WTC11 (cell line): ENCODE data around the gene NUP210. TPM values are rescaled to one million over a fixed set of nuclear protein-coding genes. Genes with fewer than 3 reads are reported as not detected.

ENCODE experiments used
- ATAC-seq: fragments of 200-7000 bp; cut with Tn5 transposase; 2 replicates; pipeline ENCODE4 v1.10.0; 2021; ENCODE audit warnings: mild to moderate bottlenecking, moderate library complexity
- CTCF ChIA-PET: fragments of 300-600 bp; sonication (Branson Sonifier 250); formaldehyde crosslinking; loops from one replicate; lab custom pipeline; 2021; ENCODE audit warnings: antibody characterized with exemption; lab: Charles Lee
- POLR2A ChIA-PET: fragments of 350-600 bp; sonication (Branson Sonifier 250); formaldehyde crosslinking; loops from one replicate; lab custom pipeline; 2021; ENCODE audit warnings: antibody characterized with exemption; lab: Charles Lee
- DNase-seq: peaks from one replicate; pipeline ENCODE4 v3.0.0; 2021; ENCODE audit warnings: low spot score
- H3K27ac Mint-ChIP-seq: 2 replicates; pipeline ENCODE4 v1.8.0; 2021; ENCODE audit warnings: mixed read lengths
- H3K27me3 Mint-ChIP-seq: 2 replicates; pipeline ENCODE4 v1.8.0; 2021; ENCODE audit warnings: low read depth, mild to moderate bottlenecking, moderate library complexity, mixed read lengths
- H3K36me3 Mint-ChIP-seq: 2 replicates; pipeline ENCODE4 v1.8.0; 2021; ENCODE audit warnings: mixed read lengths
- H3K4me1 Mint-ChIP-seq: 2 replicates; pipeline ENCODE4 v1.8.0; 2022; ENCODE audit warnings: mixed read lengths
- H3K4me3 Mint-ChIP-seq: 2 replicates; pipeline ENCODE4 v1.8.0; 2021; ENCODE audit warnings: mild to moderate bottlenecking, moderate library complexity, mixed read lengths
- H3K9me3 Mint-ChIP-seq: 2 replicates; pipeline ENCODE4 v1.8.0; 2021; ENCODE audit warnings: mixed read lengths
- EMX1 ChIP-seq: fragments of 250-450 bp; sonication (Bioruptor Pico); IDR thresholded peaks from 2 replicates; pipeline ENCODE4 v1.8.0; 2021; ENCODE audit warnings: mild to moderate bottlenecking
- JAZF1 ChIP-seq: fragments of 250-450 bp; sonication (Bioruptor Pico); IDR thresholded peaks from 2 replicates; pipeline ENCODE4 v1.9.0; 2021; ENCODE audit warnings: moderate library complexity, mild to moderate bottlenecking, inconsistent platforms
- JUN ChIP-seq: sonication (generic); formaldehyde crosslinking; IDR thresholded peaks from 2 replicates; pipeline ENCODE4 v1.8.0; 2023; ENCODE audit warnings: mild to moderate bottlenecking, missing genetic modification reagents
- MYBL2 ChIP-seq: sonication (generic); formaldehyde crosslinking; IDR thresholded peaks from 2 replicates; pipeline ENCODE4 v1.8.1; 2023; ENCODE audit warnings: mild to moderate bottlenecking, moderate library complexity, missing genetic modification reagents
- PRRX2 ChIP-seq: fragments of 250-450 bp; sonication (Bioruptor Pico); IDR thresholded peaks from 2 replicates; pipeline ENCODE4 v1.8.0; 2021; ENCODE audit warnings: mild to moderate bottlenecking
- SMAD4 ChIP-seq: sonication (generic); formaldehyde crosslinking; IDR thresholded peaks from 2 replicates; pipeline ENCODE4 v1.8.0; 2022; ENCODE audit warnings: mild to moderate bottlenecking, missing genetic modification reagents
- SOX15 ChIP-seq: fragments of 250-450 bp; sonication (Bioruptor Pico); IDR thresholded peaks from 2 replicates; pipeline ENCODE4 v1.9.0; 2021; ENCODE audit warnings: mild to moderate bottlenecking
- TCF7 ChIP-seq: sonication (generic); formaldehyde crosslinking; IDR thresholded peaks from 2 replicates; pipeline ENCODE4 v1.8.0; 2022; ENCODE audit warnings: mild to moderate bottlenecking, low read depth, missing genetic modification reagents, moderate library complexity
- TEAD1 ChIP-seq: sonication (generic); formaldehyde crosslinking; IDR thresholded peaks from 2 replicates; pipeline ENCODE4 v1.8.0; 2022; ENCODE audit warnings: mild to moderate bottlenecking, missing genetic modification reagents
- TEAD4 ChIP-seq: sonication (generic); formaldehyde crosslinking; IDR thresholded peaks from 2 replicates; pipeline ENCODE4 v1.8.0; 2022; ENCODE audit warnings: mild to moderate bottlenecking, missing genetic modification reagents
- ZBTB21 ChIP-seq: sonication (generic); formaldehyde crosslinking; IDR thresholded peaks from 2 replicates; pipeline ENCODE4 v1.8.1; 2023; ENCODE audit warnings: mild to moderate bottlenecking, missing genetic modification reagents, borderline replicate concordance
- ZNF317 ChIP-seq: sonication (generic); formaldehyde crosslinking; IDR thresholded peaks from 2 replicates; pipeline ENCODE4 v1.8.1; 2023; ENCODE audit warnings: low read depth, mild to moderate bottlenecking, moderate library complexity, missing genetic modification reagents, borderline replicate concordance
- total RNA-seq: library from RNA; stranded (reverse); gene quantifications from 3 replicates; pipeline ENCODE4 v1.2.3, GENCODE V29; 2021
- TF ChIP-seq, protein P1 (sequence below): sonication (generic); formaldehyde crosslinking; IDR thresholded peaks from 2 replicates; pipeline ENCODE4 v1.8.1; 2022; ENCODE audit warnings: missing genetic modification reagents, borderline replicate concordance
- TF ChIP-seq, protein P2 (sequence below): sonication (generic); formaldehyde crosslinking; IDR thresholded peaks from 2 replicates; pipeline ENCODE4 v1.8.0; 2023; ENCODE audit warnings: missing genetic modification reagents
- TF ChIP-seq, protein P3 (sequence below): fragments of 250-450 bp; sonication (Bioruptor Pico); IDR thresholded peaks from 2 replicates; pipeline ENCODE4 v1.8.0; 2021; ENCODE audit warnings: mild to moderate bottlenecking
- TF ChIP-seq, protein P4 (sequence below): sonication (generic); formaldehyde crosslinking; IDR thresholded peaks from 2 replicates; pipeline ENCODE4 v1.8.0; 2022; ENCODE audit warnings: missing genetic modification reagents
- TF ChIP-seq, protein P5 (sequence below): sonication (generic); formaldehyde crosslinking; IDR thresholded peaks from 2 replicates; pipeline ENCODE4 v1.8.1; 2022; ENCODE audit warnings: low read depth, mild to moderate bottlenecking, moderate library complexity, missing genetic modification reagents, borderline replicate concordance
- TF ChIP-seq, protein P6 (sequence below): sonication (generic); formaldehyde crosslinking; IDR thresholded peaks from 2 replicates; pipeline ENCODE4 v1.8.1; 2023; ENCODE audit warnings: mild to moderate bottlenecking, missing genetic modification reagents, moderate library complexity
- TF ChIP-seq, protein P7 (sequence below): fragments of 250-450 bp; sonication (Bioruptor Pico); IDR thresholded peaks from 2 replicates; pipeline ENCODE4 v1.9.0; 2021; ENCODE audit warnings: mild to moderate bottlenecking
- TF ChIP-seq, protein P8 (sequence below): sonication (generic); formaldehyde crosslinking; IDR thresholded peaks from 2 replicates; pipeline ENCODE4 v1.8.1; 2023; ENCODE audit warnings: mild to moderate bottlenecking, missing genetic modification reagents, borderline replicate concordance

Gene NUP210
- total RNA-seq, 1 experiment from 2014 or later = 59.2 TPM

DNA sequence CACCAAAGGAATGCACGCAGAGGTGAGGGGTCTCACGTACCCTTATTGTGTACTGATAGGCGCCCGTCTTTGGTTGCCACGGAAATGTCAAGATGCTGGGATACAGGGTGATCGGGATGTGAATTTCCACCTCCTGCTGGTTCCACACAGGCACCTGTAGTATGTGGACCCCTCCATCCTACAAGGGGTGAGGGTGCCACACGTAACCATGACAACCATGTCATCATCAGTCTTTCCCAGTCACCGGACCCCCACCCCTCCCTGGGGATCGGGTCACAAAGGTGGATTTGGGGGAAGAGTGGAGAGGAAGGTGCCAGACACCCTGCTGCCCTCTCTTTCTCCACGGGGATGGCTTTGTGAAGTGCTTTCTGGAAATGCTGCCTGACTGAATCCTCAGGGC lies 44.7 kb downstream of the NUP210 start:
- ChIA-PET CTCF (no interaction called here), POLR2A (no interaction called here)
- no peaks in the 10 kb centered on the region for H3K9me3 Mint-ChIP-seq
- DNase-seq = no peak
- peaks cover 32% of the 10 kb centered on the region for H3K36me3 Mint-ChIP-seq
- no peak overlapping the region for H3K27ac Mint-ChIP-seq
- no peak for TF ChIP-seq MYBL2 (CRISPR knock-in tag)
- no peak for TF ChIP-seq TEAD1 (CRISPR knock-in tag)
- TF ChIP-seq, protein P1, sequence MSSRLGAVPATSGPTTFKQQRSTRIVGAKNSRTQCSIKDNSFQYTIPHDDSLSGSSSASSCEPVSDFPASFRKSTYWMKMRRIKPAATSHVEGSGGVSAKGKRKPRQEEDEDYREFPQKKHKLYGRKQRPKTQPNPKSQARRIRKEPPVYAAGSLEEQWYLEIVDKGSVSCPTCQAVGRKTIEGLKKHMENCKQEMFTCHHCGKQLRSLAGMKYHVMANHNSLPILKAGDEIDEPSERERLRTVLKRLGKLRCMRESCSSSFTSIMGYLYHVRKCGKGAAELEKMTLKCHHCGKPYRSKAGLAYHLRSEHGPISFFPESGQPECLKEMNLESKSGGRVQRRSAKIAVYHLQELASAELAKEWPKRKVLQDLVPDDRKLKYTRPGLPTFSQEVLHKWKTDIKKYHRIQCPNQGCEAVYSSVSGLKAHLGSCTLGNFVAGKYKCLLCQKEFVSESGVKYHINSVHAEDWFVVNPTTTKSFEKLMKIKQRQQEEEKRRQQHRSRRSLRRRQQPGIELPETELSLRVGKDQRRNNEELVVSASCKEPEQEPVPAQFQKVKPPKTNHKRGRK (CRISPR knock-in tag) = no peak
- TF ChIP-seq, protein P2, sequence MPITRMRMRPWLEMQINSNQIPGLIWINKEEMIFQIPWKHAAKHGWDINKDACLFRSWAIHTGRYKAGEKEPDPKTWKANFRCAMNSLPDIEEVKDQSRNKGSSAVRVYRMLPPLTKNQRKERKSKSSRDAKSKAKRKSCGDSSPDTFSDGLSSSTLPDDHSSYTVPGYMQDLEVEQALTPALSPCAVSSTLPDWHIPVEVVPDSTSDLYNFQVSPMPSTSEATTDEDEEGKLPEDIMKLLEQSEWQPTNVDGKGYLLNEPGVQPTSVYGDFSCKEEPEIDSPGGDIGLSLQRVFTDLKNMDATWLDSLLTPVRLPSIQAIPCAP (CRISPR knock-in tag) = no peak
- no peak for TF ChIP-seq SOX15 (CRISPR knock-in tag)
- TF ChIP-seq TCF7 = no peak
- TF ChIP-seq, protein P3, sequence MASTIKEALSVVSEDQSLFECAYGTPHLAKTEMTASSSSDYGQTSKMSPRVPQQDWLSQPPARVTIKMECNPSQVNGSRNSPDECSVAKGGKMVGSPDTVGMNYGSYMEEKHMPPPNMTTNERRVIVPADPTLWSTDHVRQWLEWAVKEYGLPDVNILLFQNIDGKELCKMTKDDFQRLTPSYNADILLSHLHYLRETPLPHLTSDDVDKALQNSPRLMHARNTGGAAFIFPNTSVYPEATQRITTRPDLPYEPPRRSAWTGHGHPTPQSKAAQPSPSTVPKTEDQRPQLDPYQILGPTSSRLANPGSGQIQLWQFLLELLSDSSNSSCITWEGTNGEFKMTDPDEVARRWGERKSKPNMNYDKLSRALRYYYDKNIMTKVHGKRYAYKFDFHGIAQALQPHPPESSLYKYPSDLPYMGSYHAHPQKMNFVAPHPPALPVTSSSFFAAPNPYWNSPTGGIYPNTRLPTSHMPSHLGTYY (CRISPR knock-in tag) = no peak
- TF ChIP-seq, protein P4, sequence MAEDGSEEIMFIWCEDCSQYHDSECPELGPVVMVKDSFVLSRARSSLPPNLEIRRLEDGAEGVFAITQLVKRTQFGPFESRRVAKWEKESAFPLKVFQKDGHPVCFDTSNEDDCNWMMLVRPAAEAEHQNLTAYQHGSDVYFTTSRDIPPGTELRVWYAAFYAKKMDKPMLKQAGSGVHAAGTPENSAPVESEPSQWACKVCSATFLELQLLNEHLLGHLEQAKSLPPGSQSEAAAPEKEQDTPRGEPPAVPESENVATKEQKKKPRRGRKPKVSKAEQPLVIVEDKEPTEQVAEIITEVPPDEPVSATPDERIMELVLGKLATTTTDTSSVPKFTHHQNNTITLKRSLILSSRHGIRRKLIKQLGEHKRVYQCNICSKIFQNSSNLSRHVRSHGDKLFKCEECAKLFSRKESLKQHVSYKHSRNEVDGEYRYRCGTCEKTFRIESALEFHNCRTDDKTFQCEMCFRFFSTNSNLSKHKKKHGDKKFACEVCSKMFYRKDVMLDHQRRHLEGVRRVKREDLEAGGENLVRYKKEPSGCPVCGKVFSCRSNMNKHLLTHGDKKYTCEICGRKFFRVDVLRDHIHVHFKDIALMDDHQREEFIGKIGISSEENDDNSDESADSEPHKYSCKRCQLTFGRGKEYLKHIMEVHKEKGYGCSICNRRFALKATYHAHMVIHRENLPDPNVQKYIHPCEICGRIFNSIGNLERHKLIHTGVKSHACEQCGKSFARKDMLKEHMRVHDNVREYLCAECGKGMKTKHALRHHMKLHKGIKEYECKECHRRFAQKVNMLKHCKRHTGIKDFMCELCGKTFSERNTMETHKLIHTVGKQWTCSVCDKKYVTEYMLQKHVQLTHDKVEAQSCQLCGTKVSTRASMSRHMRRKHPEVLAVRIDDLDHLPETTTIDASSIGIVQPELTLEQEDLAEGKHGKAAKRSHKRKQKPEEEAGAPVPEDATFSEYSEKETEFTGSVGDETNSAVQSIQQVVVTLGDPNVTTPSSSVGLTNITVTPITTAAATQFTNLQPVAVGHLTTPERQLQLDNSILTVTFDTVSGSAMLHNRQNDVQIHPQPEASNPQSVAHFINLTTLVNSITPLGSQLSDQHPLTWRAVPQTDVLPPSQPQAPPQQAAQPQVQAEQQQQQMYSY (CRISPR knock-in tag) = no peak
- TF ChIP-seq, protein P5, sequence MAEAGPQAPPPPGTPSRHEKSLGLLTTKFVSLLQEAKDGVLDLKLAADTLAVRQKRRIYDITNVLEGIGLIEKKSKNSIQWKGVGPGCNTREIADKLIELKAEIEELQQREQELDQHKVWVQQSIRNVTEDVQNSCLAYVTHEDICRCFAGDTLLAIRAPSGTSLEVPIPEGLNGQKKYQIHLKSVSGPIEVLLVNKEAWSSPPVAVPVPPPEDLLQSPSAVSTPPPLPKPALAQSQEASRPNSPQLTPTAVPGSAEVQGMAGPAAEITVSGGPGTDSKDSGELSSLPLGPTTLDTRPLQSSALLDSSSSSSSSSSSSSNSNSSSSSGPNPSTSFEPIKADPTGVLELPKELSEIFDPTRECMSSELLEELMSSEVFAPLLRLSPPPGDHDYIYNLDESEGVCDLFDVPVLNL = no peak
- no peak for TF ChIP-seq ZNF317 (CRISPR knock-in tag)
- TF ChIP-seq EMX1 (CRISPR knock-in tag) = no peak
- no peak for TF ChIP-seq PRRX2 (CRISPR knock-in tag)
- TF ChIP-seq ZBTB21 (CRISPR knock-in tag) = no peak
- TF ChIP-seq JAZF1 (CRISPR knock-in tag) = no peak
- TF ChIP-seq, protein P6, sequence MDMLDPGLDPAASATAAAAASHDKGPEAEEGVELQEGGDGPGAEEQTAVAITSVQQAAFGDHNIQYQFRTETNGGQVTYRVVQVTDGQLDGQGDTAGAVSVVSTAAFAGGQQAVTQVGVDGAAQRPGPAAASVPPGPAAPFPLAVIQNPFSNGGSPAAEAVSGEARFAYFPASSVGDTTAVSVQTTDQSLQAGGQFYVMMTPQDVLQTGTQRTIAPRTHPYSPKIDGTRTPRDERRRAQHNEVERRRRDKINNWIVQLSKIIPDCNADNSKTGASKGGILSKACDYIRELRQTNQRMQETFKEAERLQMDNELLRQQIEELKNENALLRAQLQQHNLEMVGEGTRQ = no peak
- no peak for TF ChIP-seq JUN (CRISPR knock-in tag)
- TF ChIP-seq, protein P7, sequence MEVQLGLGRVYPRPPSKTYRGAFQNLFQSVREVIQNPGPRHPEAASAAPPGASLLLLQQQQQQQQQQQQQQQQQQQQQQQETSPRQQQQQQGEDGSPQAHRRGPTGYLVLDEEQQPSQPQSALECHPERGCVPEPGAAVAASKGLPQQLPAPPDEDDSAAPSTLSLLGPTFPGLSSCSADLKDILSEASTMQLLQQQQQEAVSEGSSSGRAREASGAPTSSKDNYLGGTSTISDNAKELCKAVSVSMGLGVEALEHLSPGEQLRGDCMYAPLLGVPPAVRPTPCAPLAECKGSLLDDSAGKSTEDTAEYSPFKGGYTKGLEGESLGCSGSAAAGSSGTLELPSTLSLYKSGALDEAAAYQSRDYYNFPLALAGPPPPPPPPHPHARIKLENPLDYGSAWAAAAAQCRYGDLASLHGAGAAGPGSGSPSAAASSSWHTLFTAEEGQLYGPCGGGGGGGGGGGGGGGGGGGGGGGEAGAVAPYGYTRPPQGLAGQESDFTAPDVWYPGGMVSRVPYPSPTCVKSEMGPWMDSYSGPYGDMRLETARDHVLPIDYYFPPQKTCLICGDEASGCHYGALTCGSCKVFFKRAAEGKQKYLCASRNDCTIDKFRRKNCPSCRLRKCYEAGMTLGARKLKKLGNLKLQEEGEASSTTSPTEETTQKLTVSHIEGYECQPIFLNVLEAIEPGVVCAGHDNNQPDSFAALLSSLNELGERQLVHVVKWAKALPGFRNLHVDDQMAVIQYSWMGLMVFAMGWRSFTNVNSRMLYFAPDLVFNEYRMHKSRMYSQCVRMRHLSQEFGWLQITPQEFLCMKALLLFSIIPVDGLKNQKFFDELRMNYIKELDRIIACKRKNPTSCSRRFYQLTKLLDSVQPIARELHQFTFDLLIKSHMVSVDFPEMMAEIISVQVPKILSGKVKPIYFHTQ (CRISPR knock-in tag) = no peak
- TF ChIP-seq TEAD4 = no peak
- no peak for TF ChIP-seq SMAD4 (CRISPR knock-in tag)
- TF ChIP-seq, protein P8, sequence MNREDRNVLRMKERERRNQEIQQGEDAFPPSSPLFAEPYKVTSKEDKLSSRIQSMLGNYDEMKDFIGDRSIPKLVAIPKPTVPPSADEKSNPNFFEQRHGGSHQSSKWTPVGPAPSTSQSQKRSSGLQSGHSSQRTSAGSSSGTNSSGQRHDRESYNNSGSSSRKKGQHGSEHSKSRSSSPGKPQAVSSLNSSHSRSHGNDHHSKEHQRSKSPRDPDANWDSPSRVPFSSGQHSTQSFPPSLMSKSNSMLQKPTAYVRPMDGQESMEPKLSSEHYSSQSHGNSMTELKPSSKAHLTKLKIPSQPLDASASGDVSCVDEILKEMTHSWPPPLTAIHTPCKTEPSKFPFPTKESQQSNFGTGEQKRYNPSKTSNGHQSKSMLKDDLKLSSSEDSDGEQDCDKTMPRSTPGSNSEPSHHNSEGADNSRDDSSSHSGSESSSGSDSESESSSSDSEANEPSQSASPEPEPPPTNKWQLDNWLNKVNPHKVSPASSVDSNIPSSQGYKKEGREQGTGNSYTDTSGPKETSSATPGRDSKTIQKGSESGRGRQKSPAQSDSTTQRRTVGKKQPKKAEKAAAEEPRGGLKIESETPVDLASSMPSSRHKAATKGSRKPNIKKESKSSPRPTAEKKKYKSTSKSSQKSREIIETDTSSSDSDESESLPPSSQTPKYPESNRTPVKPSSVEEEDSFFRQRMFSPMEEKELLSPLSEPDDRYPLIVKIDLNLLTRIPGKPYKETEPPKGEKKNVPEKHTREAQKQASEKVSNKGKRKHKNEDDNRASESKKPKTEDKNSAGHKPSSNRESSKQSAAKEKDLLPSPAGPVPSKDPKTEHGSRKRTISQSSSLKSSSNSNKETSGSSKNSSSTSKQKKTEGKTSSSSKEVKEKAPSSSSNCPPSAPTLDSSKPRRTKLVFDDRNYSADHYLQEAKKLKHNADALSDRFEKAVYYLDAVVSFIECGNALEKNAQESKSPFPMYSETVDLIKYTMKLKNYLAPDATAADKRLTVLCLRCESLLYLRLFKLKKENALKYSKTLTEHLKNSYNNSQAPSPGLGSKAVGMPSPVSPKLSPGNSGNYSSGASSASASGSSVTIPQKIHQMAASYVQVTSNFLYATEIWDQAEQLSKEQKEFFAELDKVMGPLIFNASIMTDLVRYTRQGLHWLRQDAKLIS (CRISPR knock-in tag) = no peak
- no peak for ATAC-seq
- H3K4me3 Mint-ChIP-seq = no peak overlapping the region
- peaks cover 2% of the 10 kb centered on the region for H3K4me1 Mint-ChIP-seq
- H3K27me3 Mint-ChIP-seq = no peaks in the 10 kb centered on the region
